ENCODE data around the gene FOXO6. TPM values are rescaled to one million over a fixed set of nuclear protein-coding genes. Genes with fewer than 3 reads are reported as not detected.

FOXO6 gene
- total and polyA plus RNA-seq, 10 of the 15 experiments (the other 5 are each of a cell fraction or from before 2014, with no cell fraction given), result 0.37 TPM; not detected in 9

DNA sequence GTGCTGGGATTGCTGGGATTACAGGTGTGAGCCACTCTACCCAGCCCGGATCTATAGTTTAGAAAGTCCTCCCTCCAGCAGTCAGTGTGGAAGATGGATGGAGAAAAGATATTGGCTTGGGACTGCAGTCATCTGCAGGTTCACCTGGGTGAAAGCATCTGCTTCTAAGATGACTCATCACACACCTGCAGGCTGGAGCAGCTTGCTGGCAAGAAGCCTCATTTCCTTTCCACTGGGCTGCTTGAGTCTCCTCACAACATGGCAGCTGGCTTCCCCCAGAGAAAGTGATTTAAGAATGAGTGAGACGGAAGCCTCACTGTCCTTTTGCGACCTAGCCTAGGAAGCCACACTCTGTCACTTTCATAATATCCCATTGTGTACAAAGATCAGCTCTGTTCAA is 50.0 kb downstream of the FOXO6 start:
- H3K79me2 ChIP-seq (ENCODE audit: control insufficient read depth, insufficient read depth, low read length), result no peaks in the 10 kb centered on the region
- WGBS (ENCODE audit: insufficient coverage, insufficient replicate concordance, low lambda C conversion rate, missing lambda C conversion rate), result 12% methylated on average over 3 of the region's 3 CpGs
- in situ Hi-C loops (cut with MboI), result loop anchor here (5.0 kb wide), 1 partner anchor 84 kb away; no protein-coding TSS in a partner anchor
- ChIA-PET RAD21 (ENCODE audit: unreplicated experiment) (interaction anchor here (0.8 kb wide), 1 partner anchor 89 kb away, joined by 4 read pairs; no protein-coding TSS in a partner anchor), CTCF (interaction anchor here (1.2 to 2.1 kb wide), 2 partner anchors 88 to 129 kb away, joined by 4 to 13 read pairs; no protein-coding TSS in a partner anchor), SMC1A (ENCODE audit: uncharacterized antibody, unreplicated experiment) (no interaction called here), POLR2A (no interaction called here)
- H3K36me3 ChIP-seq (ENCODE audit: control insufficient read depth in 2 of 2, insufficient read depth in 2 of 2, low read length in 1 of 2), result no peaks in the 10 kb centered on the region
- TF ChIP-seq FOS (IDR thresholded peaks at IDR 0.05; ENCODE audit: borderline replicate concordance, extremely low read depth, insufficient read length) (no peak), TCF12 (IDR thresholded peaks at IDR 0.05; ENCODE audit: low read depth, low read length) (0 out of 2 replicates have a peak, but pooled peaks have one; percentile 12), ZZZ3 (IDR thresholded peaks at IDR 0.05; ENCODE audit: control insufficient read depth, insufficient read length, low read depth) (no peak), SIN3A (IDR thresholded peaks at IDR 0.05; ENCODE audit: low read depth, low read length) (no peak), YY1 (IDR thresholded peaks at IDR 0.05; ENCODE audit: low read depth, low read length) (peak; percentile 55; the same call in 1 of the 2 replicates)
- H4K20me1 ChIP-seq (ENCODE audit: control insufficient read depth, insufficient read depth), result no peaks in the 10 kb centered on the region
- intact Hi-C loops (cut with micrococcal nuclease; ENCODE audit: unreplicated experiment), result no loop called here
- no peak overlapping the region for H3K4me3 ChIP-seq
- H3K9me3 ChIP-seq (replicated peaks; ENCODE audit: control insufficient read depth, insufficient read depth, low read length), result peaks cover 3% of the 10 kb centered on the region; the same call in 2 of the 3 replicates
- BruUV-seq (replicated peaks), result no TSS peak
- no peak overlapping the region for H3K27ac ChIP-seq (ENCODE audit: control insufficient read depth, insufficient read depth)
- no peak overlapping the region for H3K4me2 ChIP-seq (ENCODE audit: control insufficient read depth, insufficient read depth)
- no peak for DNase-seq (ENCODE audit: low read depth, low spot score)
- no peaks in the 10 kb centered on the region for H3K4me1 ChIP-seq (ENCODE audit: control insufficient read depth, insufficient read depth, low read length)
- H3K9ac ChIP-seq (ENCODE audit: control insufficient read depth, insufficient read depth, low read length), result no peak overlapping the region
- no peak for FAIRE-seq
- ATAC-seq, result no peak
- H3K27me3 ChIP-seq (replicated peaks in 1 of 2; ENCODE audit: control insufficient read depth in 2 of 2, insufficient read depth in 2 of 2, low read length in 1 of 2), result peaks cover 1 to 5% of the 10 kb centered on the region in 2 experiments; a peak in 3 of 4 replicates
- H2AFZ ChIP-seq (ENCODE audit: control insufficient read depth, low read depth, low read length), result no peak overlapping the region

DNA sequence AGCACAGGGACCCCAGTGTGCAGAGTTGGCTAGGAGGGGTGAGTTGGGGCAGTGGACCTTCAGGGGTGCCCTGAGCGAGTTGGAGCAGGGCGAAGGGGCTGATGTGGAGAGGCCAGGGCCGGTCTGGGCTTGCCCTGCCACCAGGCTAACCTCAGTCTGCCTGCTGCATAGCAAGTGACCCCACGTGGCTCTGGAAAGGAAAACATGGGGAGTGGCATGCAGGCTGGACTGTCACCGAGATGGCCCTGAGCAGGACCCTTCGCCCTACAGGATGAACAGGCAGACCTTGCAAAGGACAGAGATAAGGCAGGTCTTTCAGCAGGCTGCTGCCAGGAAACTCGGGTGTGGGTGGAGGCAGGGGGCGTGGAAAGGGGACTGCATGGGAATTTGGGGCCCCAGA is 51.5 kb downstream of the FOXO6 start:
- ATAC-seq (peak; percentile 20; the same call in 1 of the 3 replicates), FAIRE-seq (no peak)
- H3K4me3 ChIP-seq, result no peak overlapping the region
- TF ChIP-seq HDAC6 (IDR thresholded peaks at IDR 0.05; ENCODE audit: unreplicated experiment) (no peak), NFXL1 (IDR thresholded peaks at IDR 0.05; ENCODE audit: borderline replicate concordance) (no peak), GABPA (IDR thresholded peaks at IDR 0.05; ENCODE audit: low read depth) (no peak), NFYB (IDR thresholded peaks at IDR 0.05; ENCODE audit: insufficient read depth, low read depth, low read length) (no peak)
- TF ChIP-seq, protein P1, sequence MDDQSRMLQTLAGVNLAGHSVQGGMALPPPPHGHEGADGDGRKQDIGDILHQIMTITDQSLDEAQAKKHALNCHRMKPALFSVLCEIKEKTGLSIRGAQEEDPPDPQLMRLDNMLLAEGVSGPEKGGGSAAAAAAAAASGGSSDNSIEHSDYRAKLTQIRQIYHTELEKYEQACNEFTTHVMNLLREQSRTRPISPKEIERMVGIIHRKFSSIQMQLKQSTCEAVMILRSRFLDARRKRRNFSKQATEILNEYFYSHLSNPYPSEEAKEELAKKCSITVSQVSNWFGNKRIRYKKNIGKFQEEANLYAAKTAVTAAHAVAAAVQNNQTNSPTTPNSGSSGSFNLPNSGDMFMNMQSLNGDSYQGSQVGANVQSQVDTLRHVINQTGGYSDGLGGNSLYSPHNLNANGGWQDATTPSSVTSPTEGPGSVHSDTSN (IDR thresholded peaks at IDR 0.05; ENCODE audit: insufficient replicate concordance, low read depth, low read length), result no peak
- TF ChIP-seq, protein P2, sequence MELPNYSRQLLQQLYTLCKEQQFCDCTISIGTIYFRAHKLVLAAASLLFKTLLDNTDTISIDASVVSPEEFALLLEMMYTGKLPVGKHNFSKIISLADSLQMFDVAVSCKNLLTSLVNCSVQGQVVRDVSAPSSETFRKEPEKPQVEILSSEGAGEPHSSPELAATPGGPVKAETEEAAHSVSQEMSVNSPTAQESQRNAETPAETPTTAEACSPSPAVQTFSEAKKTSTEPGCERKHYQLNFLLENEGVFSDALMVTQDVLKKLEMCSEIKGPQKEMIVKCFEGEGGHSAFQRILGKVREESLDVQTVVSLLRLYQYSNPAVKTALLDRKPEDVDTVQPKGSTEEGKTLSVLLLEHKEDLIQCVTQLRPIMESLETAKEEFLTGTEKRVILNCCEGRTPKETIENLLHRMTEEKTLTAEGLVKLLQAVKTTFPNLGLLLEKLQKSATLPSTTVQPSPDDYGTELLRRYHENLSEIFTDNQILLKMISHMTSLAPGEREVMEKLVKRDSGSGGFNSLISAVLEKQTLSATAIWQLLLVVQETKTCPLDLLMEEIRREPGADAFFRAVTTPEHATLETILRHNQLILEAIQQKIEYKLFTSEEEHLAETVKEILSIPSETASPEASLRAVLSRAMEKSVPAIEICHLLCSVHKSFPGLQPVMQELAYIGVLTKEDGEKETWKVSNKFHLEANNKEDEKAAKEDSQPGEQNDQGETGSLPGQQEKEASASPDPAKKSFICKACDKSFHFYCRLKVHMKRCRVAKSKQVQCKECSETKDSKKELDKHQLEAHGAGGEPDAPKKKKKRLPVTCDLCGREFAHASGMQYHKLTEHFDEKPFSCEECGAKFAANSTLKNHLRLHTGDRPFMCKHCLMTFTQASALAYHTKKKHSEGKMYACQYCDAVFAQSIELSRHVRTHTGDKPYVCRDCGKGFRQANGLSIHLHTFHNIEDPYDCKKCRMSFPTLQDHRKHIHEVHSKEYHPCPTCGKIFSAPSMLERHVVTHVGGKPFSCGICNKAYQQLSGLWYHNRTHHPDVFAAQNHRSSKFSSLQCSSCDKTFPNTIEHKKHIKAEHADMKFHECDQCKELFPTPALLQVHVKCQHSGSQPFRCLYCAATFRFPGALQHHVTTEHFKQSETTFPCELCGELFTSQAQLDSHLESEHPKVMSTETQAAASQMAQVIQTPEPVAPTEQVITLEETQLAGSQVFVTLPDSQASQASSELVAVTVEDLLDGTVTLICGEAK (IDR thresholded peaks at IDR 0.05; ENCODE audit: borderline replicate concordance), result no peak

More for the DNA sequence above, 51.5 kb downstream of the FOXO6 start:
- 22% methylated on average over 8 of the region's 8 CpGs for WGBS (ENCODE audit: insufficient coverage, insufficient replicate concordance, low lambda C conversion rate, missing lambda C conversion rate)
- SMC1A ChIA-PET (ENCODE audit: uncharacterized antibody, unreplicated experiment), result no interaction called here
- Histone ChIP-seq H3K4me2 (ENCODE audit: control insufficient read depth, insufficient read depth) (no peak overlapping the region), H3K36me3 (ENCODE audit: control insufficient read depth in 2 of 2, insufficient read depth in 2 of 2, low read length in 1 of 2) (no peaks in the 10 kb centered on the region), H3K79me2 (ENCODE audit: control insufficient read depth, insufficient read depth, low read length) (no peaks in the 10 kb centered on the region), H2AFZ (ENCODE audit: control insufficient read depth, low read depth, low read length) (no peak overlapping the region), H3K9me3 (replicated peaks; ENCODE audit: control insufficient read depth, insufficient read depth, low read length) (peaks cover 3% of the 10 kb centered on the region; the same call in 2 of the 3 replicates), H3K4me1 (ENCODE audit: control insufficient read depth, insufficient read depth, low read length) (no peaks in the 10 kb centered on the region), H4K20me1 (ENCODE audit: control insufficient read depth, insufficient read depth) (no peaks in the 10 kb centered on the region), H3K27me3 (replicated peaks in 1 of 2; ENCODE audit: control insufficient read depth in 2 of 2, insufficient read depth in 2 of 2, low read length in 1 of 2) (peaks cover 1 to 5% of the 10 kb centered on the region in 2 experiments; a peak in 3 of 4 replicates), H3K27ac (ENCODE audit: control insufficient read depth, insufficient read depth) (no peak overlapping the region), H3K9ac (ENCODE audit: control insufficient read depth, insufficient read depth, low read length) (no peak overlapping the region)
- in situ Hi-C loops (cut with MboI) (loop anchor here (5.0 kb wide), 1 partner anchor 85 kb away; no protein-coding TSS in a partner anchor), intact Hi-C loops (cut with micrococcal nuclease; ENCODE audit: unreplicated experiment) (no loop called here)
- POLR2A ChIA-PET, result no interaction called here
- no peak for DNase-seq (ENCODE audit: low read depth, low spot score)
- RAD21 ChIA-PET (ENCODE audit: unreplicated experiment), result interaction anchor here (7.7 kb wide), 1 partner anchor 89 kb away, joined by 132 read pairs; no protein-coding TSS in a partner anchor
- BruUV-seq (replicated peaks), result no TSS peak
- CTCF ChIA-PET, result interaction anchor here (1.0 to 9.6 kb wide), 2 partner anchors 89 to 131 kb away, joined by 4 to 80 read pairs; no protein-coding TSS in a partner anchor
